ENCODE data around the gene EFCAB11. TPM values are rescaled to one million over a fixed set of nuclear protein-coding genes. Genes with fewer than 3 reads are reported as not detected.

The EFCAB11 gene
- polyA plus RNA-seq, 1 experiment: 2.2 TPM

DNA sequence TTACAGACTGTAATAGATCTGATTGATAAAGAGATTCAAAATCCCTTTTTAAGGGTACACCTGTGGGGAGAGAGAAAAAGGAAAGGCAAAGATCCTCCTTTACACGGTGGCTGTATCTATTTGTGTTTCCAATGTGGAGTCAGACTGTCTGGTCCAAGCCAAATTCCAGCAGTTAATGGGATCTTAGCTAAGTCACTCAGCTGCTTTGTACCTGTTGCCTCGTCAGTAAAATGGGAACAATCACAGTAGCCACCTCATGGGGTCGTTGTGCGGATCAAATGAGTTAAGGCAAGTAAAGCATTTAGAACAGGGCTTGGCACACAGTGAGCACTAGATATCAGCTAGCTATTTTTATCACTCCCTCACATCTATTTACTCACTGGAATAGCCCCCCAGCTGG is 46.9 kb downstream of the EFCAB11 start:
- TF ChIP-seq, protein P1, sequence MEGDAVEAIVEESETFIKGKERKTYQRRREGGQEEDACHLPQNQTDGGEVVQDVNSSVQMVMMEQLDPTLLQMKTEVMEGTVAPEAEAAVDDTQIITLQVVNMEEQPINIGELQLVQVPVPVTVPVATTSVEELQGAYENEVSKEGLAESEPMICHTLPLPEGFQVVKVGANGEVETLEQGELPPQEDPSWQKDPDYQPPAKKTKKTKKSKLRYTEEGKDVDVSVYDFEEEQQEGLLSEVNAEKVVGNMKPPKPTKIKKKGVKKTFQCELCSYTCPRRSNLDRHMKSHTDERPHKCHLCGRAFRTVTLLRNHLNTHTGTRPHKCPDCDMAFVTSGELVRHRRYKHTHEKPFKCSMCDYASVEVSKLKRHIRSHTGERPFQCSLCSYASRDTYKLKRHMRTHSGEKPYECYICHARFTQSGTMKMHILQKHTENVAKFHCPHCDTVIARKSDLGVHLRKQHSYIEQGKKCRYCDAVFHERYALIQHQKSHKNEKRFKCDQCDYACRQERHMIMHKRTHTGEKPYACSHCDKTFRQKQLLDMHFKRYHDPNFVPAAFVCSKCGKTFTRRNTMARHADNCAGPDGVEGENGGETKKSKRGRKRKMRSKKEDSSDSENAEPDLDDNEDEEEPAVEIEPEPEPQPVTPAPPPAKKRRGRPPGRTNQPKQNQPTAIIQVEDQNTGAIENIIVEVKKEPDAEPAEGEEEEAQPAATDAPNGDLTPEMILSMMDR (IDR thresholded peaks at IDR 0.05; ENCODE audit: insufficient read depth, low read depth, low read length): no peak
- POLR2A ChIA-PET: no interaction called here
- H3K4me3 ChIP-seq (ENCODE audit: low read depth, low read length): no peak overlapping the region
- no peaks in the 10 kb centered on the region for H3K36me3 ChIP-seq (ENCODE audit: control insufficient read depth, insufficient read depth, low read length)
- CTCF ChIA-PET: no interaction called here
- no peaks in the 10 kb centered on the region for H3K27me3 ChIP-seq (ENCODE audit: control insufficient read depth, insufficient read depth, low read length)
- no peak for DNase-seq (ENCODE audit: low read depth)

GRCh38 chr14:89906000-89906399 is 48.5 kb downstream of the EFCAB11 start:
- DNase-seq (ENCODE audit: low read depth): no peak
- Histone ChIP-seq H3K4me3 (ENCODE audit: low read depth, low read length) (no peak overlapping the region), H3K36me3 (ENCODE audit: control insufficient read depth, insufficient read depth, low read length) (no peaks in the 10 kb centered on the region), H3K27me3 (ENCODE audit: control insufficient read depth, insufficient read depth, low read length) (no peaks in the 10 kb centered on the region)
- TF ChIP-seq, protein P1 (IDR thresholded peaks at IDR 0.05; ENCODE audit: insufficient read depth, low read depth, low read length): no peak
- ChIA-PET POLR2A (no interaction called here), CTCF (interaction anchor here (1.4 kb wide), 1 partner anchor 863 kb away, joined by 4 read pairs; no protein-coding TSS in a partner anchor)

DNA sequence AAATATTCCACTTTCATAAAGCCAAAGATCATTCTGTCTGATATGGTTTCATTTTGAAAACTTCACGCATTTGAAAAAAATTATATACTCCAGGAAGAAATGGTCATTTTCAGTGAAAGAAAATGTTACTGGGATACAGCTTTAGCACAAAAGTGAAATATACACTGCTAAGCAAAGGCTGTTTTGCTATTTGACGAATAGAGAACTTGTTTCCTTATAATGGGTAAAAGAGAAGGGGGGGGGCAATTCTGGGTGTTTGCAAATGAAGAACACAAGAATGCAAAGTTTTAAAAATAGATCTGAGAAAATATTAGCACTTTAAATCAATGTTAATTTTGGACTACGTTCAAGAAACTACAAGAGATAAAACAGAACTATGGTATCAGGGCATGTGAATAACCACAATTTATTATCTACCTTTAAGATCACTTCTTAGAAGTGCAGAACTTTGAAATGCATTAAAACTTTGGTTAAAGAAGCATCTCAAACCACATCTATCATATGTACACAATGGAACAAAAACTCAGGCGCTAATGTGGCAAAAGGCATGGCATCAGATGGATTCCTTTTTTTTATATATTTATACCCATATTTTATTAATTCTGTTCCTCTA is 51.1 kb downstream of the EFCAB11 start:
- Histone ChIP-seq H3K27me3 (ENCODE audit: control insufficient read depth, insufficient read depth, low read length) (no peaks in the 10 kb centered on the region), H3K4me3 (ENCODE audit: low read depth, low read length) (no peak overlapping the region), H3K36me3 (ENCODE audit: control insufficient read depth, insufficient read depth, low read length) (no peaks in the 10 kb centered on the region)
- no peak for DNase-seq (ENCODE audit: low read depth)
- ChIA-PET POLR2A (no interaction called here), CTCF (no interaction called here)
- TF ChIP-seq, protein P1 (IDR thresholded peaks at IDR 0.05; ENCODE audit: insufficient read depth, low read depth, low read length): no peak

DNA sequence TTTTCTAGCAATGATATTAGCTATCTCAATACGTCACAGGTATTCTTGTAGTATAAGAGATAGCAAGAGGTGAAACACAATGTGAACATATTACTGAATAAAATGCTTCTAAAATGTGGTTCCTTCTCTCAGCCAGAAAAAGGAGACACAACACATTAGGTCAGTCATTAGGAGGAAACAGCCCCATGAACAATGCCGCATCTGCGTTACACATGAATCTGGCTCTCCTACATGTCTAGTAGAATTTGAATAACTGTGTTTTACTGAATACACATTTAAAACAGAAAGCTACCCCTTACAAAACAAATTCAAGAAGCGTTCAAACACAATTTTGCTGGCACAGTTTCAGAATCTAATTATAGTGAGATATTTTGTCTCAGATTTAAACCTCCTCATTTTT is 51.6 kb downstream of the EFCAB11 start:
- Histone ChIP-seq H3K4me3 (ENCODE audit: low read depth, low read length) (no peak overlapping the region), H3K27me3 (ENCODE audit: control insufficient read depth, insufficient read depth, low read length) (no peaks in the 10 kb centered on the region), H3K36me3 (ENCODE audit: control insufficient read depth, insufficient read depth, low read length) (no peaks in the 10 kb centered on the region)
- POLR2A ChIA-PET: no interaction called here
- DNase-seq (ENCODE audit: low read depth): no peak
- TF ChIP-seq, protein P1 (IDR thresholded peaks at IDR 0.05; ENCODE audit: insufficient read depth, low read depth, low read length): no peak
- CTCF ChIA-PET: no interaction called here

GRCh38 chr14:89900802-89901201 is 53.7 kb downstream of the EFCAB11 start:
- DNase-seq (ENCODE audit: low read depth): no peak

More at GRCh38 chr14:89900802-89901201, 53.7 kb downstream of the EFCAB11 start:
- Histone ChIP-seq H3K36me3 (ENCODE audit: control insufficient read depth, insufficient read depth, low read length) (no peaks in the 10 kb centered on the region), H3K27me3 (ENCODE audit: control insufficient read depth, insufficient read depth, low read length) (no peaks in the 10 kb centered on the region), H3K4me3 (ENCODE audit: low read depth, low read length) (no peak overlapping the region)
- ChIA-PET CTCF (interaction anchor here (0.6 to 1.7 kb wide), 5 partner anchors 9 to 874 kb away, joined by 3 to 5 read pairs (median 3); no protein-coding TSS in a partner anchor), POLR2A (no interaction called here)
- TF ChIP-seq, protein P1 (IDR thresholded peaks at IDR 0.05; ENCODE audit: insufficient read depth, low read depth, low read length): no peak
